CD4-positive, alpha-beta T cell (primary cell): ENCODE data around the gene REC114. TPM values are rescaled to one million over a fixed set of nuclear protein-coding genes. Genes with fewer than 3 reads are reported as not detected.

ENCODE experiments used
- ATAC-seq: fragments of 200-7000 bp; cut with Tn5 transposase; one replicate; pipeline ENCODE4 v1.10.0; 2022; ENCODE audit warnings: mild to moderate bottlenecking; ENCODE audit not compliant: poor library complexity
- CTCF ChIA-PET: fragments of 350-600 bp; sonication (Branson Sonifier 250); formaldehyde crosslinking; loops from one replicate; lab custom pipeline; 2021; ENCODE audit warnings: antibody characterized with exemption, inconsistent platforms; lab: Charles Lee
- POLR2A ChIA-PET: fragments of 350-600 bp; sonication (Branson Sonifier 250); formaldehyde crosslinking; loops from one replicate; lab custom pipeline; 2021; ENCODE audit warnings: antibody characterized with exemption, inconsistent platforms; lab: Charles Lee
- DNase-seq, 14 experiments: peaks; one replicate each; pipeline ENCODE4 v3.0.0-alpha.2; 2013 to 2020; ENCODE audit warnings: mixed read lengths in 2 of 14
- H3K27ac ChIP-seq, 2 donors: one replicate each; pipeline versions ENCODE4 v1.5.1 to v1.7.0; 2013; ENCODE audit warnings: low read length in 2 of 2, low read depth in 1 of 2, mild to moderate bottlenecking in 1 of 2
- H3K27me3 ChIP-seq, 2 experiments: 1 replicate in 1 of 2; 2 replicates in 1 of 2; pipeline versions ENCODE4 v1.6.1 to v1.7.0; 2013; ENCODE audit warnings: low read length in 2 of 2, control low read depth in 1 of 2, mild to moderate bottlenecking in 1 of 2, moderate library complexity in 1 of 2; ENCODE audit not compliant: insufficient read depth in 2 of 2, control insufficient read depth in 1 of 2
- H3K36me3 ChIP-seq: one replicate; pipeline ENCODE4 v1.6.1; 2013; ENCODE audit warnings: low read length, control low read depth; ENCODE audit not compliant: insufficient read depth
- H3K4me1 ChIP-seq: one replicate; pipeline ENCODE4 v1.6.1; 2013; ENCODE audit warnings: low read length, control low read depth; ENCODE audit not compliant: insufficient read depth
- H3K4me3 ChIP-seq: one replicate; pipeline ENCODE4 v1.5.1; 2013; ENCODE audit warnings: mild to moderate bottlenecking, low read length, moderate library complexity
- H3K9me3 ChIP-seq, 2 experiments: 1 replicate in 1 of 2; 2 replicates in 1 of 2; pipeline versions ENCODE4 v1.6.1 to v1.7.0; 2013; ENCODE audit warnings: low read length in 2 of 2, mild to moderate bottlenecking in 2 of 2, control low read depth in 1 of 2, moderate library complexity in 1 of 2; ENCODE audit not compliant: control insufficient read depth in 1 of 2, insufficient read depth in 1 of 2
- H3K27ac Mint-ChIP-seq: one replicate; pipeline ENCODE4 v1.8.0; 2020; ENCODE audit warnings: mixed read lengths
- H3K27me3 Mint-ChIP-seq: one replicate; pipeline ENCODE4 v1.8.0; 2021; ENCODE audit warnings: mixed read lengths
- H3K36me3 Mint-ChIP-seq: one replicate; pipeline ENCODE4 v1.8.0; 2021; ENCODE audit warnings: low read depth, mixed read lengths
- H3K4me1 Mint-ChIP-seq: one replicate; pipeline ENCODE4 v1.8.0; 2021; ENCODE audit warnings: low read depth, mixed read lengths
- H3K4me3 Mint-ChIP-seq: one replicate; pipeline ENCODE4 v1.8.0; 2020; ENCODE audit warnings: mild to moderate bottlenecking, mixed read lengths
- H3K9me3 Mint-ChIP-seq: one replicate; pipeline ENCODE4 v1.8.0; 2020; ENCODE audit warnings: mixed read lengths
- intact Hi-C, 2 experiments: fragments of 100-400 bp; cut with DNase I in 1 of 2; cut with micrococcal nuclease in 1 of 2; formaldehyde crosslinking; loops; one replicate each; pipeline versions ENCODE4 v1.15.1 to v1.9.0; 2023 to 2025; cut with DNase I, micrococcal nuclease
- total RNA-seq, 174 experiments: library from RNA in 2 of 174; stranded (reverse) in 2 of 174; gene quantifications; one replicate each; pipeline ENCODE4 v1.2.3 and lab custom pipeline; 2021 to 2026
- TF ChIP-seq, protein P1 (sequence below): fragments of 200-600 bp; IDR thresholded peaks from one replicate; pipeline ENCODE4 v1.8.0; 2022; ENCODE audit warnings: antibody characterized with exemption, mild to moderate bottlenecking

Gene REC114
- total RNA-seq, 2 experiments from 2014 or later, result not detected

- Mint-ChIP-seq H3K27me3 (no peaks in the 10 kb centered on the region), H3K9me3 (no peaks in the 10 kb centered on the region), H3K4me1 (no peaks in the 10 kb centered on the region), H3K36me3 (peaks cover 92% of the 10 kb centered on the region), H3K4me3 (no peak overlapping the region), H3K27ac (no peak overlapping the region)
- TF ChIP-seq, protein P1, sequence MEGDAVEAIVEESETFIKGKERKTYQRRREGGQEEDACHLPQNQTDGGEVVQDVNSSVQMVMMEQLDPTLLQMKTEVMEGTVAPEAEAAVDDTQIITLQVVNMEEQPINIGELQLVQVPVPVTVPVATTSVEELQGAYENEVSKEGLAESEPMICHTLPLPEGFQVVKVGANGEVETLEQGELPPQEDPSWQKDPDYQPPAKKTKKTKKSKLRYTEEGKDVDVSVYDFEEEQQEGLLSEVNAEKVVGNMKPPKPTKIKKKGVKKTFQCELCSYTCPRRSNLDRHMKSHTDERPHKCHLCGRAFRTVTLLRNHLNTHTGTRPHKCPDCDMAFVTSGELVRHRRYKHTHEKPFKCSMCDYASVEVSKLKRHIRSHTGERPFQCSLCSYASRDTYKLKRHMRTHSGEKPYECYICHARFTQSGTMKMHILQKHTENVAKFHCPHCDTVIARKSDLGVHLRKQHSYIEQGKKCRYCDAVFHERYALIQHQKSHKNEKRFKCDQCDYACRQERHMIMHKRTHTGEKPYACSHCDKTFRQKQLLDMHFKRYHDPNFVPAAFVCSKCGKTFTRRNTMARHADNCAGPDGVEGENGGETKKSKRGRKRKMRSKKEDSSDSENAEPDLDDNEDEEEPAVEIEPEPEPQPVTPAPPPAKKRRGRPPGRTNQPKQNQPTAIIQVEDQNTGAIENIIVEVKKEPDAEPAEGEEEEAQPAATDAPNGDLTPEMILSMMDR, result no peak
- ChIA-PET CTCF (interaction anchor here (1.0 kb wide), 1 partner anchor 14 kb away, joined by 3 read pairs; no protein-coding TSS in a partner anchor), POLR2A (no interaction called here)
- H3K27ac ChIP-seq, result no peak overlapping the region
- H3K27me3 ChIP-seq, result no peaks in the 10 kb centered on the region
- no peak for DNase-seq
- intact Hi-C loops, result no loop called here
- peaks cover 86% of the 10 kb centered on the region for H3K36me3 ChIP-seq
- ATAC-seq, result no peak
- H3K4me3 ChIP-seq, result no peak overlapping the region
- no peaks in the 10 kb centered on the region for H3K9me3 ChIP-seq
- H3K4me1 ChIP-seq, result no peaks in the 10 kb centered on the region
These were observed 143.1 kb downstream of the REC114 start for GRCh38 chr15:73585871-73586654.

DNA sequence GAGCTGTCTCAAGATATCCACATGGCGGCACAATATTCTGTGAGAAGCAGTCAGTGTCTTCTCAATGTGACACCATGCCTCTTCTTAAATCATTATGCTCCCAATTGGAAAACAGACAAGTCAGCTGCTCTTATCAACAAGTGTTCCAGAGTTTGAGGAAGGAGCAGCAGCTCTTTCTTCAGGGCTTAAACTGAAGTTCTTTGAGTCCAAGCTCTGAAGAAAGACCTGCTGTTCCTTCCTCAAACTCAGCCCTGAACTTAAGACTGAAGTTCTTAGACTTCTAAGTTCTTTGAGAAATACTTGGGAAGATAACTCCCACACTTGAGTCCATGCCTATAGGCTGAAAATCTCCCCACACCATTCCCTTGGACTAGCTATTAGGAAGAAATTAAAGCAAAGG, 146.8 kb downstream of the REC114 start:
- Mint-ChIP-seq H3K36me3 (peaks cover 75% of the 10 kb centered on the region), H3K27me3 (no peaks in the 10 kb centered on the region), H3K27ac (no peak overlapping the region), H3K4me1 (peaks cover 8% of the 10 kb centered on the region), H3K4me3 (no peak overlapping the region), H3K9me3 (no peaks in the 10 kb centered on the region)
- POLR2A ChIA-PET, result no interaction called here
- ATAC-seq (no peak), DNase-seq (no peak)
- no peaks in the 10 kb centered on the region for H3K4me1 ChIP-seq
- peaks cover 66% of the 10 kb centered on the region for H3K36me3 ChIP-seq
- TF ChIP-seq, protein P1, result no peak
- H3K4me3 ChIP-seq, result no peak overlapping the region
- CTCF ChIA-PET, result no interaction called here
- no peak overlapping the region for H3K27ac ChIP-seq
- H3K9me3 ChIP-seq, result no peaks in the 10 kb centered on the region
- H3K27me3 ChIP-seq, result no peaks in the 10 kb centered on the region
- intact Hi-C loops, result no loop called here

GRCh38 chr15:73590263-73590662, 147.3 kb downstream of the REC114 start:
- no peak overlapping the region for H3K27ac Mint-ChIP-seq
- POLR2A ChIA-PET, result no interaction called here

More at GRCh38 chr15:73590263-73590662, 147.3 kb downstream of the REC114 start:
- H3K27me3 ChIP-seq, result no peaks in the 10 kb centered on the region
- TF ChIP-seq, protein P1, result no peak
- H3K9me3 ChIP-seq, result no peaks in the 10 kb centered on the region
- CTCF ChIA-PET, result no interaction called here
- peaks cover 70% of the 10 kb centered on the region for H3K36me3 Mint-ChIP-seq
- H3K36me3 ChIP-seq, result peaks cover 61% of the 10 kb centered on the region
- H3K4me1 Mint-ChIP-seq, result peaks cover 13% of the 10 kb centered on the region
- DNase-seq (no peak), ATAC-seq (no peak)
- H3K4me3 Mint-ChIP-seq, result no peak overlapping the region
- intact Hi-C loops, result no loop called here
- no peaks in the 10 kb centered on the region for H3K9me3 Mint-ChIP-seq
- no peaks in the 10 kb centered on the region for H3K4me1 ChIP-seq
- H3K27ac ChIP-seq, result no peak overlapping the region
- H3K4me3 ChIP-seq, result no peak overlapping the region
- no peaks in the 10 kb centered on the region for H3K27me3 Mint-ChIP-seq
